ENCODE data around the gene SMCO4.

DNA sequence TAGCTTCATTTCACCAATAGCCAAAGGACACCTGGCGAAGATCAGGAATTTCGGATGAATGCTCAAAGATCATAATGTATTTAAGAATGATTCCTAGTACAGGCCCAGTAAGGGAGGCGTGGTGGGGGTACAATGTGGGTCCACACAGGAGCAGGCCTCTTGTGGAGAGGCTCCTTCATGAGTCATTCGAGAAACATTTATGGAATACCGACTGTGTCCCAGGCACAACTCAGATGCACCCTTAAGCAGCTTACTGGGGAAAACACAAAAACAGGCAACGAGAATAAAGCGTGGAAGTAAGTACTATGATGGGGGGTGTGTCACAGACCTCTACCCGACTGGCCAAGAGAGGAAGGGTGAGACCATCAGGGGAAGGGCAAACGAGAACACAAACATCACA lies 44.5 kb downstream of the SMCO4 start:
- TF ChIP-seq CTCF (conservative IDR thresholded peaks at IDR 0.05; ENCODE audit: low read depth, low read length) (no peak), EZH2 (IDR thresholded peaks at IDR 0.05; ENCODE audit: borderline replicate concordance, low read depth, low read length, poor library complexity, severe bottlenecking) (no peak)
